Activated CD4-positive, alpha-beta T cell treated with anti-CD3 and anti-CD28 coated beads, Interleukin-2, Interleukin-6, amounts not matched to agents 100 ng/mL and 50 ng/mL, durations not matched to agents 16 hours and 8 hours (primary cell): ENCODE measurements around the gene SFT2D1.

Experiments
- DNase-seq: peaks from one replicate; pipeline ENCODE4 v3.0.0-alpha.2; 2020

Gene SFT2D1

GRCh38 chr6:166305562-166306117 is 36.7 kb downstream of the SFT2D1 start:
- DNase-seq, result no peak

GRCh38 chr6:166304106-166304505 is 38.2 kb downstream of the SFT2D1 start:
- no peak for DNase-seq

DNA sequence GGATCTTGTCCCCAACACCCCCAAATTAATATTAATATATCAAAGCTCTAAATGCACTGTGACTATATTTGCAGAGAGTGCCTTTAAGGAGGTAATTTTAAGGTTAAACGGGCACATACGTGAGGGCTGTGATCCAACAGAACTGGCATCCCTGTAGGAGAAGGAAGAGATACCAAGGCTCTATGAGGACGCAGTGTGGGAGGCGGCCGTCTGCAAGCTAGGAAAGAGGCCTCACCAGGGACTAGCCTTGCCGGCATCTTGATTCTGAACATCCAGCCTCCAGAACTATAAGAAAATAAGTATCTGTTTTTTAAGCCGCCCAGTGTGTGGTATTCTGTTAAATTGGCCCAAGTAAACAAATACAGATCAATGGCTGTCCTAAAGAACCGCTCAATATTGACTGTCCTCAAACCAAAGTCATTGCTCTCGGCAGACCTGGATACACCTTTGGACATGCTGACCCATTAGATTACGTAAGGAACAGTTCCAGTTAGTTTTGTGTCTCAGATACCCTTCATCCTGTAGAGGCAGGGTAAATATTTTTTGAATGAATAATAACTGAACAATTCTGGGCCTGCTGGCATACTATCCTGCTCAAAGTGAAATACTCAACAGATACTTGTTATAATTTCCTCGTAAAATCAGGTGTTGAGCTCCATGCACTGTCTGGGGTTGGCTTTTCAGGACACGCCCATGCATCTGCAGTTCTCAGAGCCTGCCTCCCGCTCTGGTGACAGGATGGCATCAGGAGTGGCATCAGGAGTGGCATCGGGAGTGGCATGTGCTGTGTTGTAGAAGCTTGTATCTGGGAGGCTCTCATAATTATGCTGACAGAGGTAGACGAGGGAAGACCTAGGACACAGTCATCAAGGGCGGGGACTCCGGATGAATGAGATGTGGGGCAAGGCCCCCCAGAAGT is 40.5 kb downstream of the SFT2D1 start:
- DNase-seq, result no peak

GRCh38 chr6:166300357-166300987 is 41.9 kb downstream of the SFT2D1 start:
- no peak for DNase-seq

- no peak for DNase-seq
Observed at GRCh38 chr6:166297606-166298005, 44.7 kb downstream of the SFT2D1 start.

GRCh38 chr6:166296035-166296883 is 46.1 kb downstream of the SFT2D1 start:
- no peak for DNase-seq

DNA sequence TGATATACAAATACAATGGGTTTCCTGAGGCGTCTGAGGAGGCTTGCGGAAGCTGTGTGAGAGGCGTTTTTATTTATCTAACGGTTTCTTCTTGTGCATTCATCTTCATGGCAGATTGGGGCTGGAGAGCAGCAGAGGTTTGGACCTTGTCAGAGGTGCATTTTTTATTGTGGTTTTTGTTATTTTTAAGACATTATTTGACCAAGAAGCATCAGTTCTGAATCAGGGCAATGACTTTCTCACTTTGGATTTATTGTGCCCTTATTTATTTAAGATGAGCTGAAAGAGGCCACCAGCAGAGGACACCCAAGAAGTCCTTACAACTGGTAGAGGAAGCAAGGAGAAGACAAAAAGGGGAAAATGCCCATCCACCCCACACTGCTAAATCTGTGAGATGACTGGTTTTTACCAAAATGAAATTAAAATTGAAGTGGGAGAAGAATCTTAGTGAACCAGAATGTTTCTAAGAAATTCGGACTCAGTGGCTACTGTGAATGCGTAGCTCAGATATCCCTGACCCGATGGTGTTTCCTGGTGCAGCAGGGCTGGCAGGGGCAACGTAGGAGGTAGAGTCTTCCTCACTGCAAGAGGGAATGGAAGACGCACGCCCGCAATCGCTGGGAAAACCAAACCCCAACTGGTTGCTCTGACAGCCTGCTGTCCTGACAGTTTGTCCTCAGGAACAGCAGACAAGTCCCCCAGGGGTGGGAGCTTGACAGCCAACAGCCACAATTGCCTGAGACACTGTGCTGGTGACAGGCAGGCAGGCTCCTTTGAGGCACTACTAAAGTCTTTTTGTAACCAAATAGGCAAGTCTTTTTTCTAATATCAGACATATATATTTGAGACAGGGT is 48.4 kb downstream of the SFT2D1 start:
- DNase-seq, result no peak

- no peak for DNase-seq
Observed at GRCh38 chr6:166289207-166290060, 52.9 kb downstream of the SFT2D1 start.

DNA sequence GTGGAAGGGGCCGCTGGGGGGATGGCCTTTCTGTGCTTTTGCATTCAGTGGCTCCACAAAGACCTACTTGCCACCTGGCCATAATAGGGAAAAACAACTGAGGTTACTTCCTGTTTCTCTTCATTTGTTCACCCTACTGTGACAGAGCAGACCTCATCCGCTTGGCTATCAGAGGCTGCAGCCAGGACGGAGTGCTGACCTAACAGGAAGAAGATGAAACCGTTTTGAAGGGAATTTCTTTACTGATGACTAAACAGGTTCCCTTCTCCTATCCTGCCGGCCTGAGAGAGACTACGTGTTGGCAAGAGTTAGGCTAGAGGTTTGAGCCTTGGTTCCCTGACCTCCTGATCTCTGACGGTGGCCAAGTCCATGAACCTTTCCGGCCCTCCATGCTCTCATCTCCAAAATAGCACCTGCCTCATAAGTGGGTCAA is 55.5 kb downstream of the SFT2D1 start:
- no peak for DNase-seq

- no peak for DNase-seq
Observed at GRCh38 chr6:166285233-166285632, 57.1 kb downstream of the SFT2D1 start.

DNA sequence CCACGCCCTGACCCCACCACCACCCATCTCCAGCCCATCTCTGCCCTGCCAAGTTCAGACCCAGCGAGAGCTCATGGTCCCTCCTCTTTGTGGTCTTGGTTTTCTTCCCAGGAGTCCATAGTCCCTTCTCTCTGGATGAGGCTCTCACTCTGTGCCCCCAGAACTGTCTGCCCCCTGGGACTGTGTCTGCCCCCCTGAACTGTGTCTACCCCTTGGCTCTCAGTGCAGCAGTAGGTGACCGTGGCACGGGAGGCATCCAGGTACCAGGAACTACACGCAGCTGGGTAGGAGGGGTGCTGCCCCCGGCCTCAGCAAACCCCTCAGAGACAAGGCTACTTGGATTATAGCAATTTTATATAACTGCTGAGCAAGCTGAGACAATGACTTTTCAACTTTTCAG is 57.7 kb downstream of the SFT2D1 start:
- no peak for DNase-seq

GRCh38 chr6:166282394-166283032 is 59.8 kb downstream of the SFT2D1 start:
- DNase-seq, result no peak

DNA sequence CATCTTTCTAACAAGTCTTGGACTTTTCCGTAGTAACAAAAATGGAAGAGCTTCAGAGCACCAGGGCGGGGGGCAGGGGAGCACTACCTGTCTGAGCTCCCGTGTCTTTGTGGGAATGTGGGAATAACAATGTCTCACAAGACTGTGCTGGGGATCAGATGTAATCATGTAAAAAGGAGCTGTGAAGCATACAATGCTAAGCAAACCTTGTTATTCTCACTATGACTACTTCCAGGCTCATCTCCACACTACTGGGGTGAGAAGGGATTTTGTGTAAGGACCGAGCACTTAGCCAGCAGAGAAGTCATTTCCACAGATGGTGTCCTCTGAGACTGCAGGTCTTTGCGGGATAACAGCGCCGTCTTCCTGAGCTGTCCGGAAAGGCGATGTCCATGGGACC is 61.2 kb downstream of the SFT2D1 start:
- no peak for DNase-seq

GRCh38 chr6:166279393-166279679 is 63.0 kb downstream of the SFT2D1 start:
- no peak for DNase-seq

DNA sequence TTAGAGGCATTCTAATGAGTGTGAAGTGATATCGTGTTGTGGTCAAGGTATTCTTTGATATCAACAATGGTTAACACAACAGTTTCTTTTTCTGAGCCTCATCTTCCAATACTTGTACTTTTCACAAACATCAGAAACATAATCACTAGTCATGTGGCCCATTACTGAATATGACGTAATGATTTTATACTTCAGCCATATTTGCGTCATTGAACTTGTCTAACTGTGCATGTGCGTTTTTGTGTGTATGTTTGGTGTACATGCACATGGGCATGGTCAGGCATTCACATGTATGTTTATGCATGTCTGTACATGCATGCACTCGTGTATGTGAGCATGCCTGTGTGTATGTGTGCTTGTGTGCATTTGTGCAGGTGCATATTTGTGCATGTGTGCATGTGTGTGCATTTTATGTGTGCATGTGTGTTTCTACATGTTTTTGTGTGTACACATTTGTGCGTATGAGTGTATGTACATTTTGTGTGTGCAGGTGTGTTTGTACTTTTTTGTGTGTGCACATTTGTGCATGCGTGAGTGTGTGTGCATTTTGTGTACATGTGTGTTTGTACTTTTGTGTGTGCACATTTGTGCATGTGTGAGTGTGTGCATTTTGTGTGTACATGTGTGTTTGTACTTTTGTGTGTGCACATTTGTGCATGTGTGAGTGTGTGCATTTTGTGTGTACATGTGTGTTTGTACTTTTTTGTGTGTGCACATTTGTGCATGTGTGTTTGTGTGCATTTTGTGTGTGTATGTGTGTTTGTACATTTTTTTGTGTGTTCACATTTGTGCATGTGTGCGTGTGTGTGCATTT is 63.6 kb downstream of the SFT2D1 start:
- no peak for DNase-seq

DNA sequence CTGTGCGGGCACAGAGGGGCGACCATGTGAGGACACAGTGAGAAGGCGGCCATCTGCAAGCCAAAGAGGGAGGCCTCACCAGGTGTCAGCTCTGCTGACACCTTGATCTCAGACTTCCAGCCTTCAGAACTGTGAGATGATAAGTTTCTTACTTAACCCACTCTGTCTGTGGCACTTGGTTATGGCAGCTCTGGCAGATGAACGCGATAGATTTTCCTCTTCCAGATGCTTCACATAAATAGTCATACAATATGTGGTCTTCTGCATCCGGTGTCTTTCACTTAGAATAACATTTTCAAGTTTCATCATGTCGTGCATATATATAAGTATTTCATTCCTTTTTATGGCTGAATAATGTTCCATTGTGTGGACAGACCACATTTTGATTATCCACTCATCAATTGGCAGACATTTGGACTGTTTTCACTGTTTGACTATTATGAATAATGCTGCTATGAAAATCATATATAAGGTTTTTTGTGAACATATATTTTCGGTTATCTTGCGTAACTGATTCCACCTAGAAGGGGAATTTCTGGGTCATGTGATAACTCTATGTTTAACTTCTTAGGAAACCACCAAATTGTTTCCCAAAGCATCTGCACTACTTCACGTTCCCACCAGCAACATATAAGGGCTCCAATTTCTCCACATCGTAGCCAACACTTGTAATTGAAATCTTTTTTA is 64.3 kb downstream of the SFT2D1 start:
- DNase-seq, result no peak

- no peak for DNase-seq
Observed at GRCh38 chr6:166277018-166277417, 65.3 kb downstream of the SFT2D1 start.

- DNase-seq, result peak; percentile 84
Observed at GRCh38 chr6:166275714-166276166, 66.6 kb downstream of the SFT2D1 start.

- no peak for DNase-seq
Observed at GRCh38 chr6:166274739-166275370, 67.5 kb downstream of the SFT2D1 start.
